Tibial nerve (tissue), 4 donors: ENCODE data around the gene TNIK. TPM values are rescaled to one million over a fixed set of nuclear protein-coding genes. Genes with fewer than 3 reads are reported as not detected.

ENCODE experiments used
- DNase-seq, 2 donors: peaks; one replicate each; pipeline ENCODE4 v3.0.0-alpha.2; 2019; ENCODE audit warnings: low spot score in 2 of 2
- H3K27ac ChIP-seq, 4 donors: fragments of 200-600 bp; sonication (generic) in 3 of 4; one replicate each; pipeline ENCODE4 v1.5.1; 2017 to 2019; ENCODE audit warnings: mild to moderate bottlenecking in 1 of 4
- H3K27me3 ChIP-seq, 2 donors: fragments of 200-600 bp; sonication (generic) in 1 of 2; one replicate each; pipeline versions ENCODE4 v1.5.1 to v1.6.0; 2017 to 2019
- H3K36me3 ChIP-seq, 3 donors: fragments of 200-600 bp; sonication (generic); one replicate each; pipeline ENCODE4 v1.5.1; 2018 to 2019
- H3K4me1 ChIP-seq, 4 donors: fragments of 200-600 bp; sonication (generic) in 3 of 4; one replicate each; pipeline ENCODE4 v1.5.1; 2017 to 2019
- H3K4me3 ChIP-seq, 4 donors: fragments of 200-600 bp; sonication (generic) in 3 of 4; one replicate each; pipeline ENCODE4 v1.5.1; 2017 to 2019; ENCODE audit warnings: mild to moderate bottlenecking in 1 of 4, moderate library complexity in 1 of 4
- H3K9me3 ChIP-seq, 4 donors: fragments of 200-600 bp; sonication (generic) in 3 of 4; one replicate each; pipeline ENCODE4 v1.5.1; 2017 to 2019
- CTCF ChIP-seq, 5 experiments: fragments of 200-600 bp in 3 of 5; fragments of 450-650 bp in 2 of 5; sonication (generic) in 3 of 5; IDR thresholded peaks; one replicate each; pipeline ENCODE4 v1.5.1; 2016 to 2019; ENCODE audit warnings: antibody characterized with exemption in 5 of 5, mild to moderate bottlenecking in 3 of 5, moderate library complexity in 2 of 5
- EP300 ChIP-seq, 2 donors: sonication (generic); formaldehyde crosslinking; IDR thresholded peaks; one replicate each; pipeline ENCODE4 v1.6.1; 2017; ENCODE audit warnings: antibody characterized with exemption in 2 of 2, mild to moderate bottlenecking in 1 of 2
- POLR2A ChIP-seq, 2 donors: fragments of 450-650 bp; IDR thresholded peaks; one replicate each; pipeline ENCODE4 v1.6.1; 2017; ENCODE audit warnings: antibody characterized with exemption in 2 of 2, mild to moderate bottlenecking in 2 of 2, moderate library complexity in 2 of 2
- WGBS, 2 donors: methylation state at CpG; one replicate each; pipeline ENCODE4 v1.1.5; 2018; 5-methylcytosine and 5-hydroxymethylcytosine counted together
- total RNA-seq, 4 donors: library from RNA; depleted of rRNA; stranded (reverse); fragments of >200 nt; gene quantifications; one replicate each; pipeline ENCODE4 v1.1.0, GENCODE V29; 2016

The TNIK gene
- total RNA-seq, 4 donors from 2014 or later, result 5.4 to 11.1 (median 7.5) TPM

GRCh38 chr3:171251835-171252234 lies 208.4 kb downstream of the TNIK start:
- Histone ChIP-seq H3K4me1 (no peaks in the 10 kb centered on the region), H3K27ac (no peak overlapping the region), H3K4me3 (no peak overlapping the region), H3K9me3 (no peaks in the 10 kb centered on the region), H3K27me3 (no peaks in the 10 kb centered on the region), H3K36me3 (no peaks in the 10 kb centered on the region)
- 74 to 75% methylated on average over 4 of the region's 4 CpGs for WGBS, 2 donors
- DNase-seq, result no peak
- TF ChIP-seq EP300 (IDR thresholded peaks at IDR 0.05) (no peak), POLR2A (IDR thresholded peaks at IDR 0.05) (no peak), CTCF (IDR thresholded peaks at IDR 0.05) (no peak)

GRCh38 chr3:171250444-171250843 lies 209.8 kb downstream of the TNIK start:
- Histone ChIP-seq H3K4me1 (no peaks in the 10 kb centered on the region), H3K27me3 (no peaks in the 10 kb centered on the region), H3K27ac (no peak overlapping the region), H3K9me3 (no peaks in the 10 kb centered on the region), H3K36me3 (no peaks in the 10 kb centered on the region), H3K4me3 (no peak overlapping the region)
- TF ChIP-seq POLR2A (IDR thresholded peaks at IDR 0.05) (no peak), CTCF (IDR thresholded peaks at IDR 0.05) (no peak), EP300 (IDR thresholded peaks at IDR 0.05) (no peak)
- DNase-seq, result no peak
- WGBS, 2 donors, result 79 to 88% methylated on average over 2 of the region's 2 CpGs

GRCh38 chr3:171249245-171249644 lies 211.0 kb downstream of the TNIK start:
- H3K4me1 ChIP-seq, result no peaks in the 10 kb centered on the region
- no peaks in the 10 kb centered on the region for H3K27me3 ChIP-seq
- no peaks in the 10 kb centered on the region for H3K9me3 ChIP-seq
- H3K4me3 ChIP-seq, result no peak overlapping the region
- DNase-seq, result no peak
- H3K36me3 ChIP-seq, result no peaks in the 10 kb centered on the region
- no peak overlapping the region for H3K27ac ChIP-seq
- no peak for TF ChIP-seq EP300 (IDR thresholded peaks at IDR 0.05)
- no peak for TF ChIP-seq POLR2A (IDR thresholded peaks at IDR 0.05)
- no peak for TF ChIP-seq CTCF (IDR thresholded peaks at IDR 0.05)

- no peak for DNase-seq
- H3K4me1 ChIP-seq, result no peaks in the 10 kb centered on the region
- H3K36me3 ChIP-seq, result no peaks in the 10 kb centered on the region
- no peak for TF ChIP-seq EP300 (IDR thresholded peaks at IDR 0.05)
- no peak for TF ChIP-seq CTCF (IDR thresholded peaks at IDR 0.05)
- TF ChIP-seq POLR2A (IDR thresholded peaks at IDR 0.05), result no peak
- H3K9me3 ChIP-seq, result no peaks in the 10 kb centered on the region
- H3K4me3 ChIP-seq, result no peak overlapping the region
- no peak overlapping the region for H3K27ac ChIP-seq
- WGBS, 2 donors, result 79 to 83% methylated on average over 4 of the region's 4 CpGs
- no peaks in the 10 kb centered on the region for H3K27me3 ChIP-seq
Measured at GRCh38 chr3:171248426-171249111, 211.6 kb downstream of the TNIK start.

GRCh38 chr3:171245796-171246765 lies 214.1 kb downstream of the TNIK start:
- Histone ChIP-seq H3K36me3 (no peaks in the 10 kb centered on the region), H3K27me3 (no peaks in the 10 kb centered on the region), H3K4me3 (no peak overlapping the region), H3K27ac (no peak overlapping the region), H3K4me1 (no peaks in the 10 kb centered on the region), H3K9me3 (no peaks in the 10 kb centered on the region)
- TF ChIP-seq EP300 (IDR thresholded peaks at IDR 0.05), result no peak
- TF ChIP-seq CTCF (IDR thresholded peaks at IDR 0.05), result no peak
- no peak for TF ChIP-seq POLR2A (IDR thresholded peaks at IDR 0.05)
- no peak for DNase-seq
- WGBS, 2 donors, result 84 to 86% methylated on average over 4 of the region's 4 CpGs
